Glomerular visceral epithelial cell (primary cell): ENCODE data around the gene SNX8.

ENCODE experiments used
- DNase-seq: peaks from one replicate; pipeline ENCODE4 v3.0.0-alpha.2; 2016; ENCODE audit errors: extremely low spot score

Gene SNX8

GRCh38 chr7:2264158-2264557 is 50.1 kb downstream of the SNX8 start:
- no peak for DNase-seq

GRCh38 chr7:2263176-2263575 is 51.1 kb downstream of the SNX8 start:
- DNase-seq = no peak

- DNase-seq = no peak
Measured at GRCh38 chr7:2261611-2262010, 52.6 kb downstream of the SNX8 start.

DNA sequence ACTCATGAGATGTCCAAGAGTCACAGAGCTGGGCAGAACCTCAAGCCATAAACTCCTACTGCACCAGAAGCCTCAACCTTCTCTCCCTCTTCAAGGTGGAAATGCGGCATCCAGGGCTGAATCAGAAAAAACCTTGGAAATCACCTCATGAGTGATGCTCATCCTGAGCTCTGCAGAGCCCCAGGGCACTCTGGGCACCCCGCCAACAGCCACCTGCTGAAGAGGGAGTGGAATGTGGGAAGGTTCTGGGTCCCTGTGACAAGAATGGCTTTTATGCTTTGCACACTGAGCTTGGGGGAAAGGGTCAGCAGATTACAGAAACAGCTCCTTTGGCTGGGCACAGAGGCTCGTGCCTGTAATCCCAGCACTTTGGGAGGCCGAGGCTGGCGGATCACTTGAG is 53.4 kb downstream of the SNX8 start:
- peak; percentile 73 for DNase-seq

- DNase-seq = no peak
Measured at GRCh38 chr7:2259480-2259879, 54.8 kb downstream of the SNX8 start.

GRCh38 chr7:2258661-2259365 is 55.4 kb downstream of the SNX8 start:
- DNase-seq = no peak

DNA sequence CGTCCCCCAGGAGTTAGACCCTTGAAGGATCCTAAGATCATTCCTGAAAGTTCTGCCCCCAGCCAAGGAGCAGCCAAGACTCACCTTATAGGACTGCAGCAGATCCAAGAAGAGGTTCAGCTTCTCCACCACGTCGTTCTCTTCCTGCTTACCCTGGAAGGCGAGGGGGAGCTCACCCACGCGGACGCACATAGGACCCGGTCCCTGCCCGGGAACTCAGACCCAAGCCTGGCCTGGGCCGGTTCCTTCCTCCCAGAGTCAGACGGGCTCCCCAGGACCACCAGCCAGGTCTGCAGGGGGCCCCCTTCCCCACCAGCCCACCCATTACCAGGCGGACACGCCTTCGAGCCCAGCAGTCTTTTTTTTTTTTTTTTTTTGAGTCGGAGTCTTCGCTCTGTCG is 56.6 kb downstream of the SNX8 start:
- no peak for DNase-seq

DNA sequence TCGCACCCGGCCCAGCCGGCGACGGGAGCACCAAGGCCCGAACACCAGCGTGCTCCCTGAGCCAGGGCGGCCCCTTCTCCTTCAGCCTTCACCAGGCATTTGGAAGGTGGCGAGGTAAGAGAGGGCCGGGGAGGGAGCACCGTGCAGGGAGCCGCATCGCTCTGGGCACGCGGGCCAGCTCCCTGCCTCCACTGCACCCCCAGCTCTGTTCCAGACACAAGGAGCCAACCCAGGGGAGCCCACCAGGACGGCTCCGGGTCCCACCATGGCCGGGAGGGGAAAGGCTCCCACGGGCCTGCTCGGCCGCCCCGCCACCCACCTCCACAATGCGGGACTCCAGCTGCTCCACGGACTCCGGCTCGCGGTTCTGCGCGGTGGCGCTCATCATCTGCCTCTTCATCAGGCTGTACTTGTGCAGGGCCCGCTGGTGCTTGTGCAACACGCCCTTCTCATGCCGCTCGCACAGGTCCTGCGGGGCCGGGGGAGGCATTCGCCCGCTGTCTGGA is 57.1 kb downstream of the SNX8 start:
- no peak for DNase-seq

- no peak for DNase-seq
Measured at GRCh38 chr7:2256306-2257045, 57.8 kb downstream of the SNX8 start.

DNA sequence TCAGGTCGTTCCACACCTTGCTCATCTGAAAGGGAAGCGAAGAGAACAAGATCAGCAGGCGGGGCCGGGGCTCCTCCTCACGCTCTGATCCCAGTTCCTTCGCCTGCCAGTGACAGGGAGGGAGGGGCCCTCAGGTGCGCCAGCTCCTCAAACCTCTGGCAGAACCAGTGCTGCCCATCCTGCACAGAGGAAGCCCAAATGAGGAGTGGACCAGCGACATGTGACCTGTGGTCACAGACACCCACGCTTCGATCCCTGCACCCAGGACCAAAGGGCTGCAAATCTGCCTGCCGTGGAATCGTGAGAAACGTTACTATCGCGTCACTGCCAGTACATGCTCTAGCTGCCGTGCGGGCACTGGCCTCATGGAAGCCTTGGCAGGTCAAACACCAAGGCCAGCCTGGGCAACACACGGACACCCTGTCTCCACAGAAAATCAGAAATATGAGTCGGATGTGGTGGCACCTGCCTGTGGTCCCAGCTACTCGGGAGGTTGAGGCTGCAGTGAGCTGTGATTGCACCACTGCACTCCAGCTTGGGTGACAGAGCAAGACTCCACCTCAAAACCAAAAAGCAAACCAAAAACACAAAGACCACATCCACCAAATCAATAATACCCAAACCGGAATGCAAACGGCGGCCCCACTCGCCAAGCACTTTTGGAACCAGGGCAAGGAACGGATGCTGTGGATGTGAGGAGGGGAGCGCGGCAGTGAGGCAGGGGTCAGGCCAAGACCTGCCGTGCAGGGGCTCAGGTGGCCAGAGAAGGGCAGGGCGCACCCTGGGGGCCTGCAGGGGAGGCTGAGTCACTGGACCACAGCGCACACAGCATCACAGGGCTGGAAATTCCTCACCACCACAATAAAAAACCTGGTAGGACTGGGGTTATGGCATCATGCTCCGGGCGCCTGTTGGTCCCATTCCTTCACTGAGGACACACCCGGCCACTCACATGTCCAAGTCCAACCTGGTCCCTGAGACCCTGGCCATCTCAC is 58.8 kb downstream of the SNX8 start:
- peak; percentile 75 for DNase-seq

DNA sequence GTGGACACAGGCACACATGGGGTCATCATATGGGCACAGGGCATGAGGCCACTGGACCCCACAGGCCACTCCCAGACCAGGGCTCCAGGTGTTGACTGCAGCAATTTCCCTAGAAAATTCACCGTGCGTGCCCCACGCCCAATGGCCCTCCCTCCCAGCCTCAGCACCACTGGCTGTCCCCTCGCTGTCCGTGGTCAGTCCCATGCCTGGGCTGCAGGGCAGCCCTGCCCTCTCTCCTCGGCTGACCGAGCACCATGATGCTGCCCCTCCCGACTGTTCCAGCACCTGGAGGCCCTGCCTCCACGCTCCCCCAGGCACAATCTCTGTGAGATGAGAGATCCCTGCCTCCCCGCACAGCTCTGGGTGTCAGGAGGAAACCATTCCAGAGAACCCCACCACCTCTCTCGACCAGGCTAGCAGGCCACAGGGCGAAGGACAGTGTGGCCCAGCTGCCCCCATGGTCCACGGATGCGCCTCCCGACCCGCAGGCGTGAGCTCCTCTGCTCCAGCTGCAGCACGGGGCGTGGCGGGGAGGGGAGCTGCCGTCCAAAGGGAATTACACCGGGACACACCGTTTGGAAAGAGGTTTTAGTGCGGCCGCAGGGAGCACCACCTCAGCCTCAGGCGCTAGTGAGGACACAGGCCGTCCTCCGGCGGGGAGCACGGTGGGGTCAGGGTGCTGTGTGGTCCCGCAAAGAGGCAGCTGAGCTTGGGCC is 59.7 kb downstream of the SNX8 start:
- no peak for DNase-seq

DNA sequence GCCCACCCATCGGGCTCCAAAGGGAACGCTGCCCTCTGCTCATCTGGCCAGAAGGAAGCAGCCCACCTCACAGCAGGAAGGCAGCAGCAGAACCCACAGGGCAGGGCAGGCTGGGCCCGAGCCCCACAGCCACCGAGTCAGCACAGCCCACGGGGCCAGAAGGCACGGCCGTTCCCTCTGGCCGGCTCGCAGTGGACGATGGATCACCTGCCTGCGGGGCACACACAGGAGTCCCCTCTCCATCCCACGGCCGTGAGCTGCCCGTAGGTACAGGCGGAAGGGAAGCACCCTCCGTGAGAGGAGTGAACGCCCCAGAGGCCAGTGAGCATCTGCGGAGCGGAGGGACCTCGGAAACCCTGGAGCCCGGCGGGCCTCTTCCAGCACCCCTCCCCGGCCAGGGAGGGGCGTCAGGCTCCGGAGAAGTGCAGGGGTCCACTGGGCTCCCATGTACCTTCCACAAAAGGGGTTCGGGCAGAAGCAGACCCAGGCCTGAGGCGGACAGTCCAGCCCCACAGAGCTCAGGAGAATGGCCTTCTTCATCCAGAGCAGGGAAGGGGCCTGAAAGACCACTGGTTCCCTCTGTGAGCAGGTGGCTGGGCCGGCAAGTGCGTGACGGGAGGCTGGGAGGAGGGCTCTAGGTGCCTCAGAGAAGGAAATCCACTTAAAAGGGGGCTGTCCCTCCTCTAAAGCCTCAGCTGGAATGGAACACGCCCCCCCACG is 60.6 kb downstream of the SNX8 start:
- DNase-seq = no peak

DNA sequence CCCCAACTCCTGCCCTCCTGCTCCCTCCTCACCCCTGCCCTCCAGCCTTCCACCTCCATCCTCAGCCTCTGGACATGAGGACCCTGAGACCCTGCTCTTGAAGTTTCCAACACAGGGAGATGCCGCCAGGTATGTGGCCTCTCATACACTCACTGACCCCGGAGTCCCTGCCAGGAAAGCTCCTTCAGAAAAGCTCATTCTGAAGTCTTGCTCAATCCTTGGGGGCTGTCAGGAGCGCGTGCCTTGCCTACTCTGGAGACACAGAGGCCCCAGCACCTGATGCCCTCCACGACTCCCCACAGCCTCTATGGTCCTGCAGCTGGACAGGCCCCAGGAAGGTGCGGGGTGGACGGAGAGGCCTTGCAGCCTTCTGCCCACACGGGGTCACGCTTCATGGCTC is 61.2 kb downstream of the SNX8 start:
- no peak for DNase-seq

- no peak for DNase-seq
Measured at GRCh38 chr7:2251841-2252771, 62.1 kb downstream of the SNX8 start.

DNA sequence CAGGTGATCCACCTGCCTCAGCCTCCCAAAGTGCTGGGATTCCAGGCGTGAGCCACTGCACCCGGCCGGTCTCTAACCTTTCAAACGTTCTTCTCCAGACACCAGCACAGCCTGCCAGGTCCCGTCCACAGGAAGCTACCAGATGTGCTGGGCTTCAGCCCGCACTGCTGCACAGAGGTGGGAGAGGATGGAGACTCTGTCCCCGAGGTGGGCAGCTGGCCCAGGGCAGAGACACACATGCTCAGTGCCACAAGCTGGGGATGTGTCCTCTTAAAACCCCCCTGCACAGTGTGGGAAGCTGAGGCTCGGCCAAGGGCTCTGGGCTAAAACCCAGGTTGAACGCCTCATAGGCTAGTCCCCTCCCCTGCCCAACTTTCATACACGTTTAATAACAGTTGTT is 62.9 kb downstream of the SNX8 start:
- DNase-seq = no peak

- DNase-seq = no peak
Measured at GRCh38 chr7:2249744-2250323, 64.4 kb downstream of the SNX8 start.

GRCh38 chr7:2248984-2249694 is 65.1 kb downstream of the SNX8 start:
- DNase-seq = peak; percentile 94

DNA sequence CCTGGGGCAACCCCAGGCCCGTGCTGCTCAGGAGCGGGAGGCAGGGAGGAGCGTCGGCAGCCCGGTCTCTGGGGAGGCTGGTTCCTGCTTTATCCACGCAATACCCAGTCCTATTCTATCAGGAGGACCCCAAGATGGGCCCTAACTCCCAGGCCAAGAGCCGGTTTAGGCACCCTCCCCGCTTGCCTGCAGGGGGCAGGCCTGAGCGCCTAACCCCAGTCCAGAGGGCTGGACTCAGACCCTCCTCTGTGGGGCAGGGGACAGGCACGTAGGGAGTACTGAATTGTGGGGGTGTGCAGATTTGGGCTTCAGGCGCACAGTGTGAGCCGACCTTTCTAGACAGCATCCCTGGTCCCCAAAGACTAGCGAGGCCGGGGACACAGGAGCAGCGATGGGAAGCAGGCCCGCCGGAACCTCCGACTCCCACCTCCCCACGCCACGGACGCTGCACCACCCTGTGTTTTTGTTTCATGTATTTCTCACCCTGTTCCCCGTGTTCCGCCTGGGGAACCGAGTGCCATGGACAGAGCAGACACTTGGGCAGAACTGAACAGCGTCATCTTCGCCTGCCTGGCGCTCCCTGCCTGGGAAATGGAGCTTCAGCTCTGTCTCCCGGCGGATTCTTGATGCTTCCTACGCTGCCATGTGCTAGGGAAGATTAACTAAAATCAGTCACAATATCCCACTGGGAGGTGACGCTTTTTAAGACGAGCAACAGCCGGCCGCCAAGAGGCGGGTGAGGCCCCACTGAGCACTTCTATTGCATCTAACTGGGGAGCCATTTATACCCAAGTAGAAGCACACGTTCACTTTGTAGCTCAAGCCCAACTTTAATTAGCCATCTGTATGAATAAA is 66.9 kb downstream of the SNX8 start:
- no peak for DNase-seq
